Testis (tissue), 3 donors: ENCODE measurements around the gene WAC. TPM values are rescaled to one million over a fixed set of nuclear protein-coding genes. Genes with fewer than 3 reads are reported as not detected.
A peak's percentile ranks its signal among the peaks of the same experiment; 100 is the strongest.

Experiments
- DNase-seq: peaks from one replicate; pipeline ENCODE4 v3.0.0-alpha.2; 2019
- H3K27ac ChIP-seq, 2 donors: fragments of 200-600 bp; sonication (generic); one replicate each; pipeline ENCODE4 v1.5.1; 2019
- H3K27me3 ChIP-seq: fragments of 200-600 bp; sonication (generic); one replicate; pipeline ENCODE4 v1.5.1; 2019
- H3K36me3 ChIP-seq: fragments of 200-600 bp; sonication (generic); one replicate; pipeline ENCODE4 v1.5.1; 2017; ENCODE audit warnings: low read depth; ENCODE audit errors: missing control alignments
- H3K4me1 ChIP-seq: fragments of 200-600 bp; sonication (generic); one replicate; pipeline ENCODE4 v1.5.1; 2019
- H3K4me3 ChIP-seq, 2 donors: fragments of 200-600 bp; sonication (generic); one replicate each; pipeline ENCODE4 v1.5.1; 2017 to 2019
- H3K9me3 ChIP-seq: fragments of 200-600 bp; sonication (generic); one replicate; pipeline ENCODE4 v1.5.1; 2017
- CTCF ChIP-seq, 3 experiments: fragments of 450-650 bp in 2 of 3; fragments of 200-600 bp in 1 of 3; sonication (generic) in 1 of 3; IDR thresholded peaks; one replicate each; pipeline ENCODE4 v1.5.1; 2016 to 2019; ENCODE audit warnings: antibody characterized with exemption in 3 of 3, mild to moderate bottlenecking in 2 of 3, moderate library complexity in 1 of 3
- POLR2A ChIP-seq: fragments of 450-650 bp; IDR thresholded peaks from one replicate; pipeline ENCODE4 v1.6.1; 2017; ENCODE audit warnings: antibody characterized with exemption, mild to moderate bottlenecking, moderate library complexity
- WGBS, 2 donors: methylation state at CpG; one replicate each; pipeline ENCODE4 v1.1.5; 2018; 5-methylcytosine and 5-hydroxymethylcytosine counted together
- intact Hi-C: fragments of 100-400 bp; cut with DNase I; formaldehyde crosslinking; loops from one replicate; pipeline ENCODE4 v1.15.1; 2023; ENCODE audit warnings: low total_unique reads
- polyA plus RNA-seq: library from polyadenylated mRNA; stranded (reverse); fragments of 350-450 nt; fragmentation: Illumina TruSeq; extraction: RNeasy Lipid Tissue Mini Kit (QIAGEN cat#74804); gene quantifications from one replicate; pipeline ENCODE4 v1.2.3, GENCODE V29; 2014; ENCODE audit warnings: low read depth, low replicate concordance; ENCODE audit not compliant: insufficient read depth
- total RNA-seq, 2 donors: library from RNA; depleted of rRNA; stranded (reverse); fragments of >200 nt; gene quantifications; one replicate each; pipeline ENCODE4 v1.2.3, GENCODE V29; 2016

The WAC gene
- total and polyA plus RNA-seq, 3 donors from 2014 or later: 130 to 174 (median 166) TPM

GRCh38 chr10:28580825-28581224 lies 47.9 kb downstream of the WAC start:
- peaks cover 38% of the 10 kb centered on the region for H3K4me1 ChIP-seq
- H3K27ac ChIP-seq: no peak overlapping the region
- H3K9me3 ChIP-seq: no peaks in the 10 kb centered on the region
- TF ChIP-seq CTCF (IDR thresholded peaks at IDR 0.05) (no peak), POLR2A (no peak)
- H3K4me3 ChIP-seq: no peak overlapping the region
- H3K27me3 ChIP-seq: no peaks in the 10 kb centered on the region
- DNase-seq: no peak
- intact Hi-C loops: no loop called here
- WGBS, 2 donors: 83 to 100% methylated on average over 1 of the region's 1 CpG
- no peaks in the 10 kb centered on the region for H3K36me3 ChIP-seq

GRCh38 chr10:28581916-28582315 lies 49.0 kb downstream of the WAC start:
- Histone ChIP-seq H3K27ac (peak overlapping the region; percentile 42 to 52), H3K4me1 (peaks cover 43% of the 10 kb centered on the region)
- WGBS, 2 donors: 68% methylated on average over 2 of the region's 2 CpGs

GRCh38 chr10:28585076-28585475 lies 52.2 kb downstream of the WAC start:
- DNase-seq: no peak
- Histone ChIP-seq H3K4me1 (peaks cover 48% of the 10 kb centered on the region), H3K27me3 (no peaks in the 10 kb centered on the region), H3K36me3 (no peaks in the 10 kb centered on the region), H3K4me3 (no peak overlapping the region), H3K9me3 (no peaks in the 10 kb centered on the region), H3K27ac (no peak overlapping the region)
- no peak for TF ChIP-seq CTCF (IDR thresholded peaks at IDR 0.05)
- no peak for TF ChIP-seq POLR2A
- intact Hi-C loops: no loop called here
- WGBS, 2 donors: 70 to 82% methylated on average over 6 of the region's 6 CpGs

More at GRCh38 chr10:28581916-28582315, 49.0 kb downstream of the WAC start:
- Histone ChIP-seq H3K36me3 (no peaks in the 10 kb centered on the region), H3K4me3 (no peak overlapping the region), H3K9me3 (no peaks in the 10 kb centered on the region), H3K27me3 (no peaks in the 10 kb centered on the region)
- intact Hi-C loops: no loop called here
- TF ChIP-seq POLR2A (no peak), CTCF (IDR thresholded peaks at IDR 0.05) (no peak)
- no peak for DNase-seq

GRCh38 chr10:28586176-28586575 lies 53.3 kb downstream of the WAC start:
- Histone ChIP-seq H3K27ac (peak overlapping the region in 1 of 2 donors; percentile 4), H3K27me3 (no peaks in the 10 kb centered on the region), H3K36me3 (no peaks in the 10 kb centered on the region), H3K9me3 (no peaks in the 10 kb centered on the region), H3K4me1 (peaks cover 43% of the 10 kb centered on the region), H3K4me3 (no peak overlapping the region)
- no peak for TF ChIP-seq CTCF (IDR thresholded peaks at IDR 0.05)
- no peak for TF ChIP-seq POLR2A
- no peak for DNase-seq
- intact Hi-C loops: no loop called here
- WGBS, 2 donors: 82 to 91% methylated on average over 4 of the region's 4 CpGs

- H3K27me3 ChIP-seq: no peaks in the 10 kb centered on the region
- peaks cover 32% of the 10 kb centered on the region for H3K4me1 ChIP-seq
- intact Hi-C loops: no loop called here
- TF ChIP-seq CTCF (IDR thresholded peaks at IDR 0.05) (no peak), POLR2A (no peak)
- no peaks in the 10 kb centered on the region for H3K36me3 ChIP-seq
- DNase-seq: no peak
- no peaks in the 10 kb centered on the region for H3K9me3 ChIP-seq
- peak overlapping the region in 1 of 2 donors; percentile 22 for H3K27ac ChIP-seq
- no peak overlapping the region for H3K4me3 ChIP-seq
- WGBS, 2 donors: 35 to 42% methylated on average over 5 of the region's 5 CpGs
These were observed 54.5 kb downstream of the WAC start for GRCh38 chr10:28587270-28587969.
